GM12801 (cell line): ENCODE data around the gene WASHC4.

Experiments used
- CTCF ChIP-seq: IDR thresholded peaks from one replicate; pipeline ENCODE4 v1.5.1; 2011; ENCODE audit warnings: control low read depth; ENCODE audit not compliant: insufficient read length; ENCODE audit errors: extremely low read depth

Gene WASHC4

GRCh38 chr12:105205322-105206048, 98.0 kb downstream of the WASHC4 start:
- TF ChIP-seq CTCF: no peak

- TF ChIP-seq CTCF: no peak
Observed at GRCh38 chr12:105206686-105207374, 99.3 kb downstream of the WASHC4 start.

DNA sequence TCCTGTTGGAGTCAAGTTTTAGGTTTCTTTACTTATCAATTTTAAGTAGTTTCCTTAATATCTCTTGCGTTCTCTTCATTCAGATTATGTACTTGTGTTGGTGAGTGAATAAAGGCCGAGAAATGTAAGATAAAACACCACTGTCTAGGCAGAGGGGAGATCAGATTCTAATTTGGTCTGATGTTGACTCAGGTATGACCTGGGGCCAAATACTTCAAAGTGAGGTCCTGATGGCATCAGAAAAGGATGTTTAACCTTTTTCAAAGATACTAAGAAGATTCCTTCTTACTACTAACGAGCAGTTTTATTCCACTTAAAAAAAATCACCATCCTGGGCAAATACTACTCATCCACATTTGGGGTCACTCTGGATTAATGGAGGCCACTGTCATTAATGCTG, 101.6 kb downstream of the WASHC4 start:
- no peak for TF ChIP-seq CTCF

DNA sequence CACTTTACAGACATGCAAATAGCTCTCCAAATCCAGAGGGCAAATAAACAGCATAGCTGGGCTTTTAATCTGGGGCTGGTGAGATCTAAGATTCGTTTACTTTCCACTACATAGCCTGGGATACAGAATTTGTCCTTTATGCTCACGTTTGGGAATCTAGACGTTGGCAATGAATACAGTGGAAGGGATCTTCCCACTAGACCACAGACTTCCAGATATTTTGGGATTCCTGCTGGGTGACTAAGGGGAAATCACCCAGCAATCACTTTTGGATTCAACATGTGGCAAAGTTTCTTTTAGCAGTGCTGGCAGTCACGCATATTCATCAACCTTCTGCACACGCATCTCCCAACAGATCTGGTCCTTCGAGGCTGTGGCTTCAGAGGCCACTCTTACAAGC, 104.9 kb downstream of the WASHC4 start:
- TF ChIP-seq CTCF: no peak

DNA sequence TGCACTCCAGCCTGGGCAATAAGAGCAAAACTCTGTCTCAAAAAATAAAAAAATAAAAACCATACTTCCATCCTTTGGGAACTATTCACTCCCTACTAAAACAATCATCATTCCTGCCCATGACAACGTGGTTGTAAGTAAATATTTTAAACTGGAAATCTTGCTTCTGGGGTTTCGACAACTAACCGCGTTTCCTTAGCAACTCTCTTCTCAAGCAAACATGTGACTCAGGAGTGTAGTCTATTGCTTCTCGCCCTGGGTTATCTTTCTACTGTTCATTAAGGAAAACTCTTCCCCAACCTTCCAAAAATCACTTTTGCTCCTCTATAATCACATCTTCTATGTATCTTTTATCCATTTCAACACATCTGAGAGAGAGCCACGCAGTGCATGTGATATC, 106.6 kb downstream of the WASHC4 start:
- TF ChIP-seq CTCF: no peak

- TF ChIP-seq CTCF: no peak
Observed at GRCh38 chr12:105214670-105215375, 107.3 kb downstream of the WASHC4 start.

DNA sequence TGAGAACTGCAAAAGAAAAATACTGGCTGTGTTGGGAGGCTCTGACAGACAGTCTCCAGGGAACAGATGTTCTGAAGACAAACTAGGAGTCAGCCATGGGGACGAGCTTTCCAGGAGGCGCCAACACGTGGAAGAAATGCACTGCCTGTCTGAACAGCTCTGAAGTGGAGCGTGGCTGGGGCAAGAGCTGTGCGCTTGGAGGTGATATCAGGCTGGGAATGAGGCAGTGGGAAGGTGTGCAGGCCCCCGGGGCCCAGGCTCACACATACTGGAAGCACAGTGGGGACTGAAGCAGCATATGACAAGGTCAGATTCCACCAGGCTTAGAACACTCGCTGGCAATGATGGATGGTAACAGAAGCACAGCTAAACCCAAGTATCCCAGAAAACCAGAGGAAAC, 110.9 kb downstream of the WASHC4 start:
- TF ChIP-seq CTCF: no peak
